Activated T-cell treated with anti-CD3 and anti-CD28 coated beads for 48 hours (primary cell): ENCODE measurements around the gene SCAF1.
A peak's percentile ranks its signal among the peaks of the same experiment; 100 is the strongest.
"Not testable (repeated sequence)": the region's sequence is repeated elsewhere in the genome, so short reads cannot be mapped to it uniquely, and the experiment has no call there.

Experiments
- DNase-seq: peaks from one replicate; pipeline ENCODE4 v3.0.0-alpha.2; 2020; ENCODE audit warnings: low read depth

Gene SCAF1

GRCh38 chr19:49616532-49616931 lies 25.5 kb upstream of the SCAF1 start:
- DNase-seq, result no peak

GRCh38 chr19:49616945-49617344 lies 25.1 kb upstream of the SCAF1 start:
- no peak for DNase-seq

DNA sequence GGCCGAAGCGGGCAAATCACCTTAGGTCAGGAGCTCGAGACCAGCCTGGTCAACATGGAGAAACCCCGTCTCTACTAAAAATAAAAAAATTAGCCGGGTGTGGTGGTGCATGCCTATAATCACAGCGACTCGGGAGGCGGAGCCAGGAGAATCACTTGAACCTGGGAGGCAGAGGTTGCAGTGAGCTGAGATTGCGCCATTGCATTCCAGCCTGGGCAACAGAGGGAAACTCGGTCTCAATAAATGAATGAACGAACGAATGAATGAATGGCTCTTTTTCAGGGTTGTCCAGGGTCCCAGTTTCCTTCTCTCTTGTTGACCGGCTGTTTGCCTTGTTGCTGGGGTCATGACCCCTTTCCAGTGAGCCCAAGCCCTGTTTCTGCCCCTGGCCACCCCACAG lies 24.1 kb upstream of the SCAF1 start:
- not testable (repeated sequence) for DNase-seq

DNA sequence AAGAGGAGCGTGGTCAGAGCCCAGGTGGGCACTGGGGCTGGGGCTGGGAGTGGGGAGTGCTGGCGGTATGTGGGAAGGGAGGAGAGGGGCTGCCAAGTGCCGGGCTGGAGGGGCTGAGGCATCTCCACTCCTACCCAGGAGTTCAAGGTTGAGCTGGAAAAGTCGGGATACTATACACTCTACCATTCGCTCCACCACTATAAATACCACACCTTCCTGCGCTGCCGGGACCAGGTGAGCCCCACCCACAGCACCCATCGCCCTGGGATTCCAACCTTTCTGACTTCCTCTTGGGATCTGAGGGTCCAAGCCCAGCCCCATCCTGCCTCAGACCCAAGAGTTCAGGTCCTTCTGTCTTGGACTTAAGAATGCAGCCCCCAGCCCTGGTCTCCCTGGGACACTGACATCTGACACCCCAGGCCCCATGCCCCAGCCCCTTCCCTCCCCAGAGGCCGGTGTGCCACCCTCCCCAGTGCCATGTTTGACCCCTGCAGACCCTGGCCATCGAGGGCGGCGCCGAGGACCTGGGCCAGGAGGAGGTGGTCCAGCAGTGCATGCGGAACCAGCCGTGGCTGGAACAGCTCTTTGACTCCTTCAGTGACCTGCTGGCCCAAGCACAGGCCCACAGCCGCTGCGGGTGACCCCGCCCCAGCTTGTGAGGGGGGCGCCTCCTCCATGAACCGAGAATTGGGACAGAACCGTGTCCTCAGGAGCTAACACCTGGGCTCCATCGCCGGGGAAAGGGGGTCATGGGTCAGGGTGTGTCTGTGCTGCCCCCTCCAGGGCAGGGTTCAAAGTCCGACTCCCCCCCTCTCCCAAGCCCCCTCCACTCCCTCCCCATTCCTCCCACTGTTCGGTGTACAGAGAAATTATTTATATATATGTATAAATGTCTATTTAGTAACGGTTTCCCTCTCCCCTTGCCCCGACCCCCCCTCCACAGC lies 16.8 kb upstream of the SCAF1 start:
- DNase-seq, result no peak

- no peak for DNase-seq
Measured at GRCh38 chr19:49626226-49626625, 15.8 kb upstream of the SCAF1 start.

GRCh38 chr19:49629659-49630058 lies 12.3 kb upstream of the SCAF1 start:
- DNase-seq, result no peak

- no peak for DNase-seq
Measured at GRCh38 chr19:49631014-49631588, 10.9 kb upstream of the SCAF1 start.

DNA sequence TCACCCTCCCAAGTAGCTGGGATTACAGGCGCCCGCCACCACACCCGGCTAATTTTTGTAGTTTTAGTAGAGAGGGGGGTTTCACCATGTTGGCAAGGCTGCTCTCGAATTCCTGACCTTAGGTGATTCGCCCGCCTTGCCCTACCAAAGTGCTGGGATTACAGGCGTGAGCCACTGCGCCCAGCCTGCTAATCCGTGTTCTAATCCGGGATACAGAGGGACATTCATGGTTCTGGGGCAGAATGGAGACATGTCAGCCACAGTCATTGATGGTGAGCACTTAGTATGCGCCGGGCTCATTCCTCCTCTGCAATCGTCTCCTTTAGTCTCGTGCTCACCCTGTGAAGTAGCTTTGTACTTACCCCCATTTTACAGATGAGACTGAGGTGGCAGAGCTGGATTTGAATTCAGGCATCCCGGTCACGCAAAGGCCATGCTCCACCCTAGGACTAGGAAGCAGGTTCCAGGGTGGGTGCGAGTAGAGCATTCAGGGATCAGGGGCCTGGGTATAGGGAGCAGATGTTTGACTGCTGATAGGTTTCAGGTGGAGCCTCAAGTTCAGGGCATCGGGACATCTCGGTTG lies 10.3 kb upstream of the SCAF1 start:
- DNase-seq, result no peak

- no peak for DNase-seq
Measured at GRCh38 chr19:49632576-49632975, 9.4 kb upstream of the SCAF1 start.

DNA sequence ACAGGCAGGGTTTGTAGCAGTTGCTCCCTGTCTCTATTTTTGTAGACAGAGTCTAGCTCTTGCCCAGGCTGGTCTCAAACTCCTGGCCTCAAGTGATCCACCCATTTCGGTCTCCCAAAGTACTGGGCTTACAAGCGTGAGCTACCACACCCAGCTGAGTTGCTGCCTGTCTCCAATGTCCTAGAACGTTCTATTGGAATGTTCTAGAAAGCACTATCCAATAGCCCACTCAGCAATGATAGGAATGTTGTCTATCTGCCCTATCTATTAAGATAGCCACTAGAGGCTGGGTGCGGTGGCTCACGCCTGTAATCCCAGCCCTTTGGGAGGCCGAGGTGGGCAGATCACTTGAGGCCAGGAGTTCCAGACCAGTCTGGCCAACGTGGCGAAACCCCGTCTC lies 8.7 kb upstream of the SCAF1 start:
- not testable (repeated sequence) for DNase-seq

GRCh38 chr19:49635530-49636232 lies 6.3 kb upstream of the SCAF1 start:
- no peak for DNase-seq

- no peak for DNase-seq
Measured at GRCh38 chr19:49636233-49636932, 5.6 kb upstream of the SCAF1 start.

DNA sequence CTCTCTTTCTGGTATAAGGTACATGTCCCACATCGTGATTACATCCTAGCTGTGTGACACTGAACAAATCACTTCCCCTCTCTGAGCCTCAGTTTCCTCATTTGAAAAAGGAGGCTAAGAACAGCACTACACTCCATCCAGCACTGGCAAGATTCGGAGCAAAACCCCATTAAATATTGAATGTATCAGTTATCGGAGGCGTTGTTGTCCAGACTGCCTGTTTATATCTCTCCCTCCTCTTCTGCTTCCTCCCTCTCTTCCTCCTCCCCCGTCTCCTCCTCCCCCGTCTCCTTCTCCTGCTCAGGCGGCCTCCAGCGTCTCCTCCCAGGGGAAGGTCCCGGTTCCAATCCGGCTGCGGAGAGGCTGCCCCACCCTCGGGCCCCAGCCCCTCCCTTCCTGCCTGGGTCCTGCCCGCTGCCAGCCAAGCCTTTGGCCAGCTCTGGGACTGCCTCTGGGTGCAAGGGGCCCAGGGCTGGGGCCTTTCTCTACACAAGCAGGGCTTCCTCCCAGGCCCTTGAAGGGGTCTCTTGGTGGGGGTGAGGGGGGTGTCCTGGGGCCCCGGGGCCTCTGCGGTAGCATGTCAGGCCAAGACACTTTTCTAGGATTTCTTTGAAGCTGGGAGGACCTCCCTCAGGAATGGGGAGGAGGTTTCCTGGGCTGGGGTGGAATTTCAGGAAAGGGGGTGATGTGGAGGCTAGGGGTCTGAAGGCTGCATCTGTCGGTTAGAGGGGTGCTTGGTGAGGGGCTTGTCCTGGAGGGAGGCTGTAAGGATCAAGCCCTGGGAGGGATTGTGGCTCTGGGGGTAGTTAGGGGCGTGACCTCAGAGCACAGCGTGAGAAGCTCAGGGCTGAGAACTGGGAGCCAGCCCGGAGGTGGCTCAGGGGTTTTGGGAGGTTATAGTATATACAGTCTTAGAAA lies 3.9 kb upstream of the SCAF1 start:
- no peak for DNase-seq

DNA sequence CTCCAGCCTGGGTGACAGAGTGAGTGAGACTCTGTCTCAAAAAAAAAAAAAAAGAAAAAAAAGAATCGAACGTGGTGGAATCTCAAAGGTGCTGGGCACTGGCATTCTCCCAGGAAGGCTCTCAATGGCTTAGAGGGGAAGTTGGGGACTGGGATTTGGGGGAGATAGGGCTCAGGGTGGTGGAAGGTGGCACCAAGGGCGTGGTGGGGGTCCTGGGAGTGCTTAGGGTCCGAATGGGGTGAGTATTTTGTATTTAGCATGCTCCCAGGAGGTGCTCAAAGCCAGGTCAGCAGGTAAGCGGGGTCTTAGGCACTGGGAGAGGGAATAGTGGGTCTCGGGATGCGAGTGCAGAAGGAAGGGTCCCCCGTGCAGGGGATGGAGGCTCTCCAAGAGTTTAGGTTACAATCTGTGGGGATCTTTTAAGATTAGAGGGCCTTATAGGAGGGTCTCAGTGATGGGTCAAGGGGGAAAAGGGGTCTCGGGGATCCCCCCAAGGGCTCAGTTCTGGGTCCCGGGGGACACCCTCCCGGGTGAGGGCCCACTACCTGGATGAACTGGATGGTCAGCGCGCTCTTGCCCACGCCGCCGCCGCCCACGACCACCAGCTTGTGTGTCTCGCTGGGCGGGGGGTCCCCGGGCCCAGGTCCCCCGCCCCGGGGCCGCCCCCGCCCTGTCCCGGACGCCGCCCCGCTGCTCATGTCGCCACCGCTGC lies 2.5 kb upstream of the SCAF1 start:
- no peak for DNase-seq

- DNase-seq, result peak; percentile 99
Measured at GRCh38 chr19:49640113-49640898, 1.7 kb upstream of the SCAF1 start, which contains the start of gene RRAS. RRAS (minus strand) TSS chr19:49640143; CDS start chr19:49640098, 45 bp downstream.

DNA sequence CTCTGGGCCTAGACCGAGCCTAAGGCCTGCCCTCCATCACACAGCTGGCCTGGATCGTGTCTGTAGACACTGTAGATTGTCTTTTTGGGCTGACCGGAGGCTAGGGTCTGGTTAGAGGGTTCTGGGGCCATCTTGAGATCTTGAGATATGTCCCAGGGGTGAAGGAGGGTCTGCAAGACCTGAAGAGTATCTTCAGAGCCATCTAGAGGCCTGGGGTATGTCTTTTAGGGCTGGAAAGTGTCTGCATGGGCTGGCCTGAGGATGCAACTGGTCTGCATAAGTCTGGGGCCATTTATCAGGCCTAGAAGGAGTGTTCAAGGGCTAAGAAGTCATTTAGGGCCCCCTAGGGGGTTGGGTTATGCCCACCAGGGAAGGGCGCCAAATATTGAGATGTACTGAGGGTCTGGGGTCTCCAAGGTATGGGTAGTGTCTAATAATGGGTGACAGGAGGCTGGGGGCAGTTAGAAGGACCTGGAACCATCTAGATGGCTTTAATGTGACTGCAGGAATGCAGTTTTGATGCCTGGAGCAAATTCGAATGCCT lies 555 bp downstream of the SCAF1 start:
- DNase-seq, result no peak

GRCh38 chr19:49643466-49643865 lies 1.5 kb downstream of the SCAF1 start:
- no peak for DNase-seq

DNA sequence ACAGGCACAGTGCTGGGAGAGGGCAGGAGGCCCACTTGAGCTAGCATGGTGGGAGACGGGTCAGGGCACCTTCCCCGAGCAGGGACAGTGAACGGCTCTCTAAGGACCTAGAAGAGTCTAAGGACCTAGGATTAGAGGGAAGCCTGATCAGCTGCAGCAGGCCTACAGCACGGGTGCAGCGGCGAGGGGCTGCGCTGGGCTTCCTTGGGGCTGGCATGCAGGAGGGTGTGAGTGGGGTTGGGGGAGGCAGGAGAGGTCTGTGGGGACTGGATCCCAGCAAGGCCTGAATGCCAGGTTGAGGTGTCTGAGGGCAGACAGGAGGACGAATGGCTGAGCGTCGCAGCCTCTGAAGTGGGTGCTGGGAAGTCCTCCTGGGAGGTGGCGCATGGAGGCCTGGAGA lies 3.6 kb downstream of the SCAF1 start:
- no peak for DNase-seq

DNA sequence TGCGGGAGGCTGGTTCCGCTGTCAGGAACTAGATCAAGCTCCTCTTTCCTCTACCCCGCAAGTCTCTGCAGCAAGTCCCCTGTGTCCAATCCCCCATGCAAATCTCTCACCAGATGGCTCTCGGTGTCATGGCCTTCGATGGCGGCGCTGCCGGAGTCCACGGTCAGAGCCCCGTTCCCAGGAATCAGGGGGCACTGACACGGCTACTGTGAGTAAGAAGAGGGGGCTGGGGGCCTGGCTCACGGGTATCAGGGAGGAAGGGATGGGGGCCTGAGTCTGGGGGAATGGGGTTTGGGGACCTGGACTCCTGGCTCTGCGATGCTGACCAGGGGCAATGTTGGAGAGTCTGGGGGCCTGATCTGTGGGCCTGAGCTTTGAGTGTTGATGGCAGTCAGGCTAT lies 4.0 kb downstream of the SCAF1 start:
- no peak for DNase-seq
